ENCODE results near the gene DDX47.
A peak's percentile ranks its signal among the peaks of the same experiment; 100 is the strongest.
"Not testable (repeated sequence)": the region's sequence is repeated elsewhere in the genome, so short reads cannot be mapped to it uniquely, and the experiment has no call there.

Gene DDX47

DNA sequence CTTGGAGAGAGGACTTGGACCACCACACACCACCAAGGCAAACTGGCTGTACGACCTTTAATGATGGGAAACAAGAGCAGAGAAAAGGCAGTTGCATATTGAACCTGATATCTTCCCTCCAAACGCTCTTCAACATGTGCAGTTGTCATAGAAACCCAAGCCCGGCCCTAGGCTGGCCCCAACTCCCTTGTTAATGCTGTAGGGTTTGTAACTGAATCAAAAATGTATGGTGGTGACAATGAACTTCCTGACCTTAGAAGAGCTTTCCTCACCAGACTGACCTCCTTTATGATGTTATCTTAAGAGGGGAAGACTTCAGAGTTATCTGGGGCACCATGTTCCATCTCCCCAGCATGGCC is 15.4 kb upstream of the DDX47 start:
- H3K27ac ChIP-seq = no peak overlapping the region
- TF ChIP-seq, protein P1, sequence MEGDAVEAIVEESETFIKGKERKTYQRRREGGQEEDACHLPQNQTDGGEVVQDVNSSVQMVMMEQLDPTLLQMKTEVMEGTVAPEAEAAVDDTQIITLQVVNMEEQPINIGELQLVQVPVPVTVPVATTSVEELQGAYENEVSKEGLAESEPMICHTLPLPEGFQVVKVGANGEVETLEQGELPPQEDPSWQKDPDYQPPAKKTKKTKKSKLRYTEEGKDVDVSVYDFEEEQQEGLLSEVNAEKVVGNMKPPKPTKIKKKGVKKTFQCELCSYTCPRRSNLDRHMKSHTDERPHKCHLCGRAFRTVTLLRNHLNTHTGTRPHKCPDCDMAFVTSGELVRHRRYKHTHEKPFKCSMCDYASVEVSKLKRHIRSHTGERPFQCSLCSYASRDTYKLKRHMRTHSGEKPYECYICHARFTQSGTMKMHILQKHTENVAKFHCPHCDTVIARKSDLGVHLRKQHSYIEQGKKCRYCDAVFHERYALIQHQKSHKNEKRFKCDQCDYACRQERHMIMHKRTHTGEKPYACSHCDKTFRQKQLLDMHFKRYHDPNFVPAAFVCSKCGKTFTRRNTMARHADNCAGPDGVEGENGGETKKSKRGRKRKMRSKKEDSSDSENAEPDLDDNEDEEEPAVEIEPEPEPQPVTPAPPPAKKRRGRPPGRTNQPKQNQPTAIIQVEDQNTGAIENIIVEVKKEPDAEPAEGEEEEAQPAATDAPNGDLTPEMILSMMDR (conservative IDR thresholded peaks at IDR 0.05) = no peak

DNA sequence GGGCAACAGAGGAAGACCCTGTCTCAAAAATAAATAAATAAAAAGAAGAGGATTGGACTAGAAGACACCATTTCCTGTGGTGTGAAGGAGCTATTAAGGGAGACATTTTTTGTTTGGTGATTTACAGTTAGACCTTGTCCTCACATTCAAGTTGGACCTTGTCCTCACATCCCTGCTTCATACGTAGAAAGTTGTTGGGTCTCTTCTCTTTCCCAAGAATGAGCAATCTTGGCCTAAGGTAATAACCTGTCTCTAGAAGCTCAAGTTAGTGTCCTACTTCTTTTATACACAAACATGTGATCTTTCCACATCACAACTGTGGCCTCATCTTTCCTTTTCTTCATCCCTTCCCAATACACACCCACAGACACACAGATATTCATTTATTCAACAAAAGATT is 14.7 kb upstream of the DDX47 start:
- H3K27ac ChIP-seq = no peak overlapping the region
- TF ChIP-seq, protein P1 (conservative IDR thresholded peaks at IDR 0.05) = no peak

DNA sequence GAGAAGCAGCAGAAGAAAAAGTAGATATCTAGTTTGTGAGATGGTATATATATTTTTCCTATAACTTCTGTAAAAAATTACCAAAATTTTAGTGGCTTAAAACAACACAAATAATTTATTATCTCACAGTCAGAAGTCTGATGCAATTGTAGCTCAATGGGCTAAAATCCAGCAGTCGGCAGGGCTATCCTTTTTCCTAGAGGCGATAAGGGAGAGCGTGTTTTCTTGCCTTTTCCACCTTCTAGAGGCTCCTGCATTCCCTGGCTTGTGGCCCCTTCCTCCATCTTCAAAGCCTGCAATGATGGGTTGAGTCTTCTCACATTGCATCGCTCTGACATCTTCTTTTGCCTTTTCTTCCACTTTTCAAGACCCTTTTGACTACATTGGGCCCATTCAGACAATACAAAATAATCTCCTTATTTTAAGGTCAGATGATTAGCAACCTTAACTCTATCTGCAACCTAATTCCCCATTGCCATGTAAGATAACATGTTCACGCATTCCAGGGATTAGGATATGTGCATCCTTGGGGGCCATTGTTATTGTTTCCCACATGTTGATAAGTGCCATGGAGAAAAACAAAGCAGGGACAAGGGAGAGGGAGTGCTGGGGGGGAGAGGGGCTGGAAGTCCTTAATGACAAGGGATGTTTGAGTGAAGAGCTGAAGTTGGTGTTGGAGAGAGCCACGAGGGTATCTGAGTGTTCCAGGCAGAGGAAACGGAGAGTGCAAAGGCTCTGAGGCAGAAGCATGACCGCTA is 13.8 kb upstream of the DDX47 start:
- TF ChIP-seq, protein P1 (conservative IDR thresholded peaks at IDR 0.05) = no peak
- H3K27ac ChIP-seq = no peak overlapping the region

DNA sequence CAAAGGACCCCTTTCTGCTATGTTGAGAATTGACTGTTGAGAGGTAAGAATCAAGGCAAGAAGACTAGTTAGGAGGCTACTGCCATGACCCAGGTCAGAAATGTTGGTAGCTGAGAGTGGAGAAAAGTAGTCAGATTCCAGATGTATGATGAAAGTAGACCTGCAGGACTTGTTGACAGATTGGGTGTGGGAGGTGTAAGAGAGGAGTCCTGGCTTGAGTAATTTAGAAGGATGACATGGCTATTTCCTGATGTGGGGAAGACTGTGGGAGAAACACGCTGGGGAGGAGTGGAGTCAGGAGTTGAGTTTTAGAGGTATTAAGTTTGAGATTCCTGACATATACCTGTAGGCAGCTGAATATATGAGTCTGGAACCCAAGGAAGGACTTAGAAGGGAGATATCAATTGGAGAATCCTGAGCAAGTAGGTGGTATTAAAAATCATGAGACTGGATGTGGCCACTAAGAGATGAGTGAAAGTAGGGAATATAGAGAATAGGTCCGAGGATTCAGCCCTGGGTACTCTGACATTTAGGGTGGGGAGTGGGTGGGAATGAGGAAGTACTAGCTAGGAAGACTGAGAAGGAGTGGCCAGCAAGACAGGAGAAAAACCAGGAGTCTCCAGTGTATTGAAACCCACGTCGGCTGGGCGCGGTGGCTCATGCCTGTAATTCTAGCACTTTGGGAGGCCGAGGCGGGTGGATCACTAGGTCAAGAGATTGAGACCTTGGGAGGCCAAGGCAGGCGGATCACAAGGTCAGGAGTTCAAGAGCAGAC is 12.6 kb upstream of the DDX47 start:
- no peak overlapping the region for H3K27ac ChIP-seq
- TF ChIP-seq, protein P1 (conservative IDR thresholded peaks at IDR 0.05) = no peak

DNA sequence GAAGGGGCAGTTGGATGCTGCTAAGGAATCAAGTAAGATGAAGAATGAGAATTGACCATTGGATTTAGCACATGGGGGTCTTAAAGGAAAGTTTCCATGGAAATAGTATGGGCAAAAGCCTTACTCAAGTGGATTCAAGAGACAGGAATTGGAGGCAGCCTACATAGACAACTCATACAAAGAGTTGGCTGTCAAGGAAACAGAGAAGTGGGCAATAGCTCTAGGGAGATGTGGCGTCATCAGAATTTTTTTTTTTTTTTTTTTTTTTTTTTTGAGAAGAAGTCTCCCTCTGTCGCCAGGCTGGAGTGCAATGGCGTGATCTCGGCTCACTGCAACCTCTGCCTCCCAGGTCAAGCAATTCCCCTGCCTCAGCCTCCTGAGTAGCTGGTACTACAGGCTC is 11.5 kb upstream of the DDX47 start:
- H3K27ac ChIP-seq = not testable (repeated sequence)

DNA sequence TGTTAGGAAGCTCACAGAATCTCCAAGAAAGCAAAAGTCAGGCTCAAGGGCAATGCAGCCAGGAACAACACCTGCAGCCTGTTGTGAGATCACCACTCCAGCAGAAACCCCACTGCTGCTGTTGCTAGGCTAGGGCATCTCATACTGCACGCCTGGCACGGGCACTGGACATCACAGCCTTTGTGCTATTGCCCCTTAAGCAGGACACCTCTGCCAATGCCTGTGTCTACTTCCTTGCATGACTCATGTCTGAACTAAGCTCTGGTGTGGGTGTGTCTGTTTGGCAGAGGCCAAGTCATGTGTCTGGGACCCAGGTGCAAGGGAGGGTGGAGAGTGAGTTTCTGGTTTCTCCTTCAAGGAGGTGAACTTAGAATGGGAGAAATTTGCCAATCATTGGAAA is 10.0 kb upstream of the DDX47 start:
- H3K27ac ChIP-seq = no peak overlapping the region
- TF ChIP-seq, protein P1 (conservative IDR thresholded peaks at IDR 0.05) = no peak

DNA sequence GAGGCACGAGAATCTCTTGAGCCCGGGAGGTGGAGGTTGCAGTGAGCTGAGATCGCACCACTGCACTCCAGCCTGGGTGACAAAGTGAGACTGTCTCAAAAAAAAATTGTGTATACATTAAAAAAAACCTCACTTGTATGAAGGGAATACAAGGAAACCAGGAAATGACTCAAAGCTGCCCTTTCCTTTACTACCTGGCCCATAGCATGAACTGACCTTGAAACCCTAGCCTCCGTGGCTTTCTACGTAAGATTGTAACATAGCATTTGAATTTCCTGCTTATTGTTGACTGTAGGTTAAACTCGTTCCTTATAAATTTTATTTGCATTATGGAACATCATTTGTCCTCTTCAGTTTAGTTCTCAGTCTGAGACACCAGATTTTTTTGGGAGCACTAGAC is 9.1 kb upstream of the DDX47 start:
- peak overlapping the region; percentile 6; the same call in 1 of the 2 replicates for H3K27ac ChIP-seq
- TF ChIP-seq, protein P1 (conservative IDR thresholded peaks at IDR 0.05) = no peak

DNA sequence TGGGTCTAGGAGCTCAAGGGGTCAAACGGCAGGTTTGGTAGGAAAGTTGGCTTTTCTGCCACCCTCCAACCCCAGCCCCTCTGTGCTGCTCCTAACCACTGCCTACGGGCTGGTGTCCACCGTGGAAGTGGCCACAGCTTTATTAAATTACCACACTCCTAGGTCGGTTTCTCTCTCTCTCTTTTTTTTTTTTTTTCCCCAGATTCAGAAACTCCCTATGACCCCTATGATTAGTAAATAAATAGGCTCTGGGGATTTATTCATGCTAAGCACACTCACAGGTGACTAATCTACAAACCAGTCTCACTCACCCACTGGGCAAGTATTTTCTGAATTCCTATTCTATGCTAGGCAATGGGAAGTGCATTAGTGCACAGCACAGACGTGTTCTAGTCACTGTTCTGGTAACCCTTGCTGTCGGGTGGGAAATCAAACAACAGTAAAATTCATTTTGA is 8.7 kb upstream of the DDX47 start:
- H3K27ac ChIP-seq = peak overlapping the region; percentile 6; the same call in 1 of the 2 replicates
- TF ChIP-seq, protein P1 (conservative IDR thresholded peaks at IDR 0.05) = no peak
